Panc1 (cell line): ENCODE results near the gene CHRNG. TPM values are rescaled to one million over a fixed set of nuclear protein-coding genes. Genes with fewer than 3 reads are reported as not detected.

Experiments used
- ATAC-seq: fragments of 200-7000 bp; cut with Tn5 transposase; 2 replicates; pipeline ENCODE4 v1.9.1; 2020; ENCODE audit warnings: mild to moderate bottlenecking, moderate library complexity
- BruUV-seq: library from RNA; stranded (reverse); fragments of 400-500 nt; replicated peaks from 2 replicates; lab custom pipeline; 2021; lab: Mats Ljungman, UMichigan
- CTCF ChIA-PET: fragments of 300-600 bp; sonication (Branson Sonifier 250); formaldehyde crosslinking; loops from one replicate; lab custom pipeline; 2022; ENCODE audit warnings: antibody characterized with exemption; lab: Charles Lee
- POLR2A ChIA-PET: fragments of 300-600 bp; sonication (Branson Sonifier 250); formaldehyde crosslinking; loops from one replicate; lab custom pipeline; 2022; ENCODE audit warnings: antibody characterized with exemption; lab: Charles Lee
- DNase-seq: peaks from one replicate; pipeline ENCODE4 v3.0.0-alpha.2; 2010; ENCODE audit warnings: low read depth, low spot score
- H3K27ac ChIP-seq: 2 replicates; pipeline ENCODE4 v1.5.1; 2011; ENCODE audit warnings: mild to moderate bottlenecking, low read length, inconsistent platforms
- H3K27me3 ChIP-seq: fragments of 200-500 bp; sonication (Bioruptor generic); 2 replicates; pipeline ENCODE4 v1.6.0; 2014; ENCODE audit warnings: low read length, inconsistent platforms; ENCODE audit not compliant: control insufficient read depth, insufficient read depth
- H3K36me3 ChIP-seq: fragments of 200-500 bp; sonication (Bioruptor generic); 2 replicates; pipeline ENCODE4 v1.5.1; 2014; ENCODE audit warnings: inconsistent platforms, mild to moderate bottlenecking, low read length, moderate library complexity; ENCODE audit not compliant: control insufficient read depth, insufficient read depth
- H3K4me1 ChIP-seq: 2 replicates; pipeline ENCODE4 v1.5.1; 2011; ENCODE audit warnings: inconsistent platforms, mild to moderate bottlenecking, low read length, moderate library complexity; ENCODE audit not compliant: control insufficient read depth, insufficient read depth
- H3K4me3 ChIP-seq, 2 experiments: 2 replicates each; pipeline ENCODE4 v1.5.1; 2011 to 2012; ENCODE audit warnings: low read depth in 2 of 2, low read length in 2 of 2, mild to moderate bottlenecking in 2 of 2, inconsistent platforms in 1 of 2, moderate library complexity in 1 of 2
- H3K9me3 ChIP-seq: fragments of 200-500 bp; sonication (Bioruptor generic); 2 replicates; pipeline ENCODE4 v1.5.1; 2014; ENCODE audit warnings: low read depth, mild to moderate bottlenecking, inconsistent platforms, low read length, moderate library complexity; ENCODE audit not compliant: control insufficient read depth, insufficient read depth
- CTCF ChIP-seq: fragments of 450-650 bp; IDR thresholded peaks from 2 replicates; pipeline ENCODE4 v1.5.1; 2017; ENCODE audit warnings: mild to moderate bottlenecking
- POLR2AphosphoS5 ChIP-seq: IDR thresholded peaks from 2 replicates; pipeline ENCODE4 v1.6.1; 2012; ENCODE audit warnings: mild to moderate bottlenecking, low read depth, low read length, moderate library complexity
- SIN3A ChIP-seq: IDR thresholded peaks from 2 replicates; pipeline ENCODE4 v1.6.1; 2012; ENCODE audit warnings: low read depth, mild to moderate bottlenecking, low read length, moderate library complexity, borderline replicate concordance; ENCODE audit not compliant: insufficient read depth
- TCF7L2 ChIP-seq: IDR thresholded peaks from 2 replicates; pipeline ENCODE4 v1.6.1; 2011; ENCODE audit warnings: mild to moderate bottlenecking, low read depth, low read length, inconsistent platforms
- in situ Hi-C: cut with HindIII; loops from 2 replicates; pipeline ENCODE4 v1.10.0; 2016; ENCODE audit warnings: low sequenced_read_pairs, low pct_unique_long_range_greater_than_20kb
- intact Hi-C: fragments of 100-400 bp; cut with micrococcal nuclease; formaldehyde crosslinking; loops from one replicate; pipeline ENCODE4 v1.10.0; 2022; ENCODE audit not compliant: unreplicated experiment
- total RNA-seq: library from RNA; stranded (reverse); gene quantifications from one replicate; pipeline ENCODE4 v1.2.1, GENCODE V29; 2021; ENCODE audit not compliant: unreplicated experiment
- TF ChIP-seq, protein P1 (sequence below), 2 experiments: IDR thresholded peaks; 2 replicates each; pipeline ENCODE4 v1.6.1; 2011 to 2012; ENCODE audit warnings: low read depth in 2 of 2, control low read depth in 1 of 2, low read length in 1 of 2, mild to moderate bottlenecking in 1 of 2, moderate library complexity in 1 of 2; ENCODE audit not compliant: insufficient read depth in 1 of 2

Gene CHRNG
- total RNA-seq, 1 experiment from 2014 or later: not detected

GRCh38 chr2:232518844-232519243 lies 20.6 kb upstream of the CHRNG start:
- BruUV-seq: no TSS peak
- H3K4me1 ChIP-seq: peaks cover 6% of the 10 kb centered on the region; the same call in 1 of the 2 replicates
- in situ Hi-C loops (no loop called here), intact Hi-C loops (no loop called here)
- no peak overlapping the region for H3K27ac ChIP-seq
- ChIA-PET CTCF (no interaction called here), POLR2A (interaction anchor here (0.6 kb wide), 1 partner anchor 665 kb away, joined by 5 read pairs; no protein-coding TSS in a partner anchor)
- no peak for ATAC-seq
- DNase-seq: no peak
- no peaks in the 10 kb centered on the region for H3K27me3 ChIP-seq
- H3K9me3 ChIP-seq: no peaks in the 10 kb centered on the region
- H3K4me3 ChIP-seq: no peak overlapping the region
- no peak for TF ChIP-seq CTCF
- TF ChIP-seq POLR2AphosphoS5: no peak
- TF ChIP-seq TCF7L2: no peak
- no peak for TF ChIP-seq SIN3A
- TF ChIP-seq, protein P1, sequence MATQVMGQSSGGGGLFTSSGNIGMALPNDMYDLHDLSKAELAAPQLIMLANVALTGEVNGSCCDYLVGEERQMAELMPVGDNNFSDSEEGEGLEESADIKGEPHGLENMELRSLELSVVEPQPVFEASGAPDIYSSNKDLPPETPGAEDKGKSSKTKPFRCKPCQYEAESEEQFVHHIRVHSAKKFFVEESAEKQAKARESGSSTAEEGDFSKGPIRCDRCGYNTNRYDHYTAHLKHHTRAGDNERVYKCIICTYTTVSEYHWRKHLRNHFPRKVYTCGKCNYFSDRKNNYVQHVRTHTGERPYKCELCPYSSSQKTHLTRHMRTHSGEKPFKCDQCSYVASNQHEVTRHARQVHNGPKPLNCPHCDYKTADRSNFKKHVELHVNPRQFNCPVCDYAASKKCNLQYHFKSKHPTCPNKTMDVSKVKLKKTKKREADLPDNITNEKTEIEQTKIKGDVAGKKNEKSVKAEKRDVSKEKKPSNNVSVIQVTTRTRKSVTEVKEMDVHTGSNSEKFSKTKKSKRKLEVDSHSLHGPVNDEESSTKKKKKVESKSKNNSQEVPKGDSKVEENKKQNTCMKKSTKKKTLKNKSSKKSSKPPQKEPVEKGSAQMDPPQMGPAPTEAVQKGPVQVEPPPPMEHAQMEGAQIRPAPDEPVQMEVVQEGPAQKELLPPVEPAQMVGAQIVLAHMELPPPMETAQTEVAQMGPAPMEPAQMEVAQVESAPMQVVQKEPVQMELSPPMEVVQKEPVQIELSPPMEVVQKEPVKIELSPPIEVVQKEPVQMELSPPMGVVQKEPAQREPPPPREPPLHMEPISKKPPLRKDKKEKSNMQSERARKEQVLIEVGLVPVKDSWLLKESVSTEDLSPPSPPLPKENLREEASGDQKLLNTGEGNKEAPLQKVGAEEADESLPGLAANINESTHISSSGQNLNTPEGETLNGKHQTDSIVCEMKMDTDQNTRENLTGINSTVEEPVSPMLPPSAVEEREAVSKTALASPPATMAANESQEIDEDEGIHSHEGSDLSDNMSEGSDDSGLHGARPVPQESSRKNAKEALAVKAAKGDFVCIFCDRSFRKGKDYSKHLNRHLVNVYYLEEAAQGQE (IDR thresholded peaks at IDR 0.05; ENCODE audit: insufficient read depth in 1 of 2, low read depth in 2 of 2, low read length in 1 of 2): no peak
- no peaks in the 10 kb centered on the region for H3K36me3 ChIP-seq

DNA sequence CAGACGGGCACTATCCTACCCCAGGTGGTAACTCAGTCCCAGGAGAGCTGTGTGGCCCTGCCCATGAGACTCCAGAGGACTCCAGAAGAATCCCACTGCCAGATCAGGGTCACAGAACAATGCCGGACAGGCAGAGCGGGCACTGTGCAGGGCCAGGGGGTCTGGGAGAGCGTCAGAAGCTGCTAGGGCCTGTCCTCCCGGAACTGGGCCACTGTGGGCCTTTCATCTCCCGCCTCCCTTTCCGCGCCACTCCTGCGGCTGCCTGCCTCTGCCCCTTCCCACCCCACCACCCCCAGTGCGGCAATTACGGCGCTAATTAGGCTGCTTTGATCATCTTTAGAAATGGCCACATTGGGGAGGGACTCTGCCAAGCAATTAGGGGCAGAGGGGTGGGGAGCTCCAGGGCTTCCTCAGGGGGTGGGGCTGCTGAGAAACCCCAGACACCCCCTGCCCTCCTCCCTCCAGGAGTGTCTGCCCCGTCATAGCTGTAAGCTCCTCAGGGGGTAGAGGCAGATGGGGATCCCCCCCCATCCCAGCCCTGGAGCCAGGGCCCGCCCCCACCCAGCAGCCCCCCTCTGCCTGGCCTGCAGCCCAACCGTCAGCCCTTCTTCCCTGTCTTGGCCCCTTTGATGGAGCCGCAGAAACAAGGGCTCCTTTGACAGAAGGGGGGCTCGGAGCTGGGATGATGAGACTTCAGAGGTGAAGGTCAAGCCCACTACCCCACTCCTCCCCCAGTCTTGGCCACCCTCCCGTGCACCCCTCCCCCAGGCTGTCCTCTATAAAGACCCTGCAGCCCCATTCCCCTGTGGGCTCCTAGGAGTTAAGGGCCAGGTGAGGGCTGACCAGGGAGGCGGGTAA lies 19.7 kb upstream of the CHRNG start, which contains the start of gene PRSS56:
TSS of gene PRSS56 (plus strand) at position 808 of the 858 bp plus-strand sequence. CDS start 211 bp downstream, outside the sequence.
- in situ Hi-C loops: no loop called here
- no peaks in the 10 kb centered on the region for H3K27me3 ChIP-seq
- BruUV-seq: no TSS peak
- DNase-seq (no peak), ATAC-seq (no peak)
- intact Hi-C loops: loop anchor here (10.0 kb wide), 2 partner anchors 175 to 615 kb away; no protein-coding TSS in a partner anchor
- H3K4me3 ChIP-seq: no peak within 1 kb of the TSS
- H3K9me3 ChIP-seq: no peaks in the 10 kb centered on the region
- peaks cover 6% of the 10 kb centered on the region; the same call in 1 of the 2 replicates for H3K4me1 ChIP-seq
- no peak within 1 kb of the TSS for H3K27ac ChIP-seq
- ChIA-PET POLR2A (no interaction called here), CTCF (interaction anchor here (0.7 kb wide), 1 partner anchor 26 kb away, joined by 5 read pairs; no protein-coding TSS in a partner anchor)
- H3K36me3 ChIP-seq: no peaks in the 10 kb centered on the region
- TF ChIP-seq POLR2AphosphoS5: no peak
- TF ChIP-seq, protein P1 (IDR thresholded peaks at IDR 0.05; ENCODE audit: insufficient read depth in 1 of 2, low read depth in 2 of 2, low read length in 1 of 2): no peak
- no peak for TF ChIP-seq SIN3A
- TF ChIP-seq TCF7L2: no peak
- TF ChIP-seq CTCF: no peak
